H1 (cell line): Measurements from ENCODE around the gene CHD2. TPM values are rescaled to one million over a fixed set of nuclear protein-coding genes. Genes with fewer than 3 reads are reported as not detected.

Experiments used
- CTCF ChIA-PET: fragments of 300-600 bp; sonication (Branson Sonifier 250); formaldehyde crosslinking; loops from one replicate; lab custom pipeline; 2021; ENCODE audit not compliant: partially characterized antibody; lab: Charles Lee
- POLR2A ChIA-PET: fragments of 300-600 bp; sonication (Branson Sonifier 250); formaldehyde crosslinking; loops from one replicate; lab custom pipeline; 2021; ENCODE audit warnings: inconsistent platforms; ENCODE audit not compliant: partially characterized antibody; lab: Charles Lee
- DNase-seq, 2 experiments: peaks; one replicate each; pipeline versions ENCODE4 v3.0.0 to v3.0.0-alpha.2; 2010 to 2022; ENCODE audit warnings: low spot score in 2 of 2, low read depth in 1 of 2, mixed read lengths in 1 of 2
- FAIRE-seq: peaks from 2 replicates; lab custom pipeline; 2011; peaks lifted over from hg19 to GRCh38; lab: Jason Lieb, UNC
- H2AFZ ChIP-seq: 2 replicates; pipeline ENCODE4 v1.8.1; 2012; ENCODE audit warnings: low read length, inconsistent platforms
- H2AK5ac ChIP-seq: 2 replicates; pipeline ENCODE4 v1.6.1; 2013; ENCODE audit warnings: low read depth, low read length
- H2BK120ac ChIP-seq: replicated peaks from 2 replicates; pipeline ENCODE3; 2013; ENCODE audit warnings: low read depth, low read length, inconsistent platforms
- H2BK12ac ChIP-seq: 2 replicates; pipeline ENCODE4 v1.6.1; 2013; ENCODE audit warnings: low read depth, low read length
- H2BK15ac ChIP-seq: 2 replicates; pipeline ENCODE4 v1.6.1; 2013; ENCODE audit warnings: low read length
- H2BK20ac ChIP-seq: 2 replicates; pipeline ENCODE4 v1.6.1; 2013; ENCODE audit warnings: low read length
- H2BK5ac ChIP-seq: 2 replicates; pipeline ENCODE4 v1.6.1; 2013; ENCODE audit warnings: low read depth, low read length
- H3K14ac ChIP-seq: 2 replicates; pipeline ENCODE4 v1.6.1; 2013; ENCODE audit warnings: inconsistent platforms; ENCODE audit not compliant: insufficient read length
- H3K18ac ChIP-seq: 2 replicates; pipeline ENCODE4 v1.6.1; 2013; ENCODE audit warnings: low read length; ENCODE audit errors: extremely low read depth
- H3K23ac ChIP-seq: 2 replicates; pipeline ENCODE4 v1.6.1; 2013; ENCODE audit warnings: inconsistent platforms; ENCODE audit not compliant: insufficient read length
- H3K23me2 ChIP-seq: 2 replicates; pipeline ENCODE4 v1.6.1; 2013; ENCODE audit warnings: low read depth, low read length
- H3K27ac ChIP-seq: 2 replicates; pipeline ENCODE4 v1.6.1; 2011; ENCODE audit warnings: low read depth, low read length, inconsistent platforms
- H3K27me3 ChIP-seq, 4 experiments: replicated peaks in 1 of 4; 1 replicate in 1 of 4; 2 replicates in 3 of 4; pipeline versions ENCODE4 v1.6.1 to v1.8.1; 2011 to 2013; ENCODE audit warnings: low read length in 3 of 4, mild to moderate bottlenecking in 3 of 4, inconsistent platforms in 2 of 4, mixed read lengths in 2 of 4, moderate library complexity in 1 of 4; ENCODE audit not compliant: control insufficient read depth in 3 of 4, insufficient read depth in 3 of 4; ENCODE audit errors: extremely low read depth in 1 of 4
- H3K36me3 ChIP-seq, 4 experiments: 2 replicates each; pipeline versions ENCODE4 v1.6.1 to v1.8.1; 2011 to 2013; ENCODE audit warnings: mild to moderate bottlenecking in 4 of 4, low read length in 3 of 4, moderate library complexity in 2 of 4, control low read depth in 1 of 4, inconsistent platforms in 1 of 4; ENCODE audit not compliant: insufficient read depth in 4 of 4, control insufficient read depth in 2 of 4
- H3K4ac ChIP-seq: replicated peaks from 2 replicates; pipeline ENCODE3; 2013; ENCODE audit warnings: low read length, low read depth, mixed read lengths, inconsistent platforms; ENCODE audit not compliant: insufficient read length
- H3K4me1 ChIP-seq, 4 experiments: replicated peaks in 1 of 4; 1 replicate in 1 of 4; 2 replicates in 3 of 4; pipeline versions ENCODE4 v1.6.1 to v1.8.1; 2011 to 2013; ENCODE audit warnings: low read length in 3 of 4, inconsistent platforms in 2 of 4, mixed read lengths in 1 of 4; ENCODE audit not compliant: insufficient read depth in 4 of 4, control insufficient read depth in 3 of 4
- H3K4me2 ChIP-seq, 2 experiments: 2 replicates each; pipeline versions ENCODE4 v1.6.1 to v1.8.1; 2011 to 2013; ENCODE audit warnings: low read depth in 2 of 2, low read length in 2 of 2, control low read depth in 1 of 2, inconsistent platforms in 1 of 2, mild to moderate bottlenecking in 1 of 2; ENCODE audit not compliant: insufficient read depth in 1 of 2
- H3K4me3 ChIP-seq, 4 experiments: fragments of 200-600, 300-600 bp in 1 of 4; sonication (generic), shearing (Covaris generic), sonication (Bioruptor Twin) in 1 of 4; 2 replicates each; pipeline versions ENCODE4 v1.5.1 to v1.8.1; 2011 to 2016; ENCODE audit warnings: low read length in 4 of 4, low read depth in 3 of 4, control low read depth in 2 of 4, inconsistent platforms in 2 of 4, mild to moderate bottlenecking in 2 of 4, mixed read lengths in 1 of 4, moderate library complexity in 1 of 4; ENCODE audit not compliant: insufficient read depth in 2 of 4; ENCODE audit errors: extremely low read depth in 1 of 4
- H3K56ac ChIP-seq: replicated peaks from 2 replicates; pipeline ENCODE3; 2013; ENCODE audit warnings: low read depth, mild to moderate bottlenecking, mixed read lengths, low read length, inconsistent platforms; ENCODE audit not compliant: insufficient read length
- H3K79me1 ChIP-seq: 2 replicates; pipeline ENCODE4 v1.6.1; 2013; ENCODE audit warnings: low read depth, low read length, control low read depth
- H3K79me2 ChIP-seq, 2 experiments: 2 replicates each; pipeline versions ENCODE4 v1.6.1 to v1.8.1; 2012 to 2013; ENCODE audit warnings: low read length in 2 of 2, mild to moderate bottlenecking in 2 of 2, inconsistent platforms in 1 of 2; ENCODE audit not compliant: insufficient read depth in 2 of 2, control insufficient read depth in 1 of 2
- H3K9ac ChIP-seq, 4 experiments: replicated peaks in 1 of 4; 1 replicate in 1 of 4; 2 replicates in 3 of 4; pipeline versions ENCODE4 v1.6.1 to v1.8.1; 2011 to 2013; ENCODE audit warnings: low read depth in 3 of 4, low read length in 3 of 4, control low read depth in 2 of 4, mild to moderate bottlenecking in 2 of 4, moderate library complexity in 2 of 4, inconsistent platforms in 1 of 4; ENCODE audit errors: extremely low read depth in 1 of 4
- H3K9me3 ChIP-seq, 2 experiments: 2 replicates each; pipeline versions ENCODE4 v1.6.1 to v1.8.1; 2012 to 2013; ENCODE audit warnings: mild to moderate bottlenecking in 2 of 2, moderate library complexity in 2 of 2, control low read depth in 1 of 2, inconsistent platforms in 1 of 2, low read depth in 1 of 2, low read length in 1 of 2, mixed read lengths in 1 of 2; ENCODE audit not compliant: insufficient read depth in 2 of 2
- H4K20me1 ChIP-seq, 2 experiments: replicated peaks in 1 of 2; 2 replicates each; pipeline versions ENCODE3 to v1.8.1; 2011 to 2013; ENCODE audit warnings: inconsistent platforms in 2 of 2, low read length in 2 of 2, mild to moderate bottlenecking in 1 of 2; ENCODE audit not compliant: insufficient read depth in 2 of 2, control insufficient read depth in 1 of 2
- H4K5ac ChIP-seq: 2 replicates; pipeline ENCODE4 v1.6.1; 2013; ENCODE audit warnings: low read length, low read depth, mixed read lengths, inconsistent platforms; ENCODE audit not compliant: insufficient read length
- H4K8ac ChIP-seq: 2 replicates; pipeline ENCODE4 v1.8.0; 2013; ENCODE audit warnings: mild to moderate bottlenecking, moderate library complexity, low read length, inconsistent platforms; ENCODE audit not compliant: insufficient read depth; ENCODE audit errors: extremely low read depth
- H4K91ac ChIP-seq: replicated peaks from 2 replicates; pipeline ENCODE3; 2013; ENCODE audit warnings: low read length, mixed read lengths, inconsistent platforms; ENCODE audit not compliant: insufficient read length
- MAX ChIP-seq: IDR thresholded peaks from 2 replicates; pipeline ENCODE4 v1.6.1; 2012; ENCODE audit warnings: inconsistent platforms
- TAF1 ChIP-seq: IDR thresholded peaks from 2 replicates; pipeline ENCODE4 v1.6.1; 2011; ENCODE audit warnings: mild to moderate bottlenecking, low read depth, low read length
- WGBS, 2 experiments: shearing (Covaris generic) in 1 of 2; methylation state at CpG; one replicate each; pipeline versions ENCODE4 v1.1.6 to v1.1.7; 2013 to 2015; ENCODE audit warnings: low lambda C conversion rate in 2 of 2, mixed read lengths in 2 of 2, inconsistent platforms in 1 of 2, low coverage in 1 of 2, missing lambda C conversion rate in 1 of 2; ENCODE audit not compliant: insufficient replicate concordance in 2 of 2, insufficient coverage in 1 of 2, insufficient read length in 1 of 2; ENCODE audit errors: extremely low coverage in 1 of 2, missing lambda C conversion rate in 1 of 2; 5-methylcytosine and 5-hydroxymethylcytosine counted together
- polyA plus RNA-seq, 7 experiments: library from polyadenylated mRNA; depleted of rRNA in 3 of 7; stranded (reverse) in 5 of 7; unstranded in 2 of 7; fragments of >200 nt in 5 of 7; fragments of 200-250 nt in 2 of 7; gene quantifications; 1 replicate in 5 of 7; 2 replicates in 1 of 7; 4 replicates in 1 of 7; pipeline versions ENCODE4 v1.2.1 to v1.2.3, GENCODE V29; 2011 to 2013; ENCODE audit warnings: missing spikeins in 2 of 7, mixed read lengths in 2 of 7
- total RNA-seq: library from RNA; stranded (reverse); fragmentation: NEBNext Ultra II Directional; extraction: Animal tissue kit (Norgen Biotek cat#: 25700); gene quantifications from 2 replicates; pipeline ENCODE4 v1.2.1, GENCODE V29; 2021

The CHD2 gene
- total and polyA plus RNA-seq, 2 of the 8 experiments (the other 6 are each of a cell fraction or from before 2014, with no cell fraction given), result 28.8 to 70.0 TPM

GRCh38 chr15:92953566-92953965, 53.4 kb downstream of the CHD2 start:
- no peak overlapping the region for H3K4ac ChIP-seq
- peak overlapping the region in 1 of 4 experiments; percentile 49; a peak in 1 of 7 replicates for H3K9ac ChIP-seq
- H2AK5ac ChIP-seq, result no peak overlapping the region
- H3K4me1 ChIP-seq, result peaks cover 0 to 2% (median 0%) of the 10 kb centered on the region in 4 experiments; a peak in 2 of 7 replicates
- H3K18ac ChIP-seq, result no peak overlapping the region
- DNase-seq (no peak), FAIRE-seq (no peak)
- no peak overlapping the region for H3K14ac ChIP-seq
- H4K91ac ChIP-seq, result no peak overlapping the region
- H3K79me1 ChIP-seq, result no peaks in the 10 kb centered on the region; the same call in 1 of the 2 replicates
- no peaks in the 10 kb centered on the region for H3K23me2 ChIP-seq
- H3K9me3 ChIP-seq, result no peaks in the 10 kb centered on the region
- ChIA-PET POLR2A (interaction anchor here (0.9 to 1.7 kb wide), 3 partner anchors 9 to 17 kb away, joined by 3 to 5 read pairs (median 3); no protein-coding TSS in a partner anchor), CTCF (interaction anchor here (0.6 to 2.6 kb wide), 19 partner anchors 8 to 202 kb away, joined by 3 to 10 read pairs (median 3); no protein-coding TSS in a partner anchor)
- H3K36me3 ChIP-seq, result peaks cover 27 to 99% (median 53%) of the 10 kb centered on the region in 4 experiments
- H3K27ac ChIP-seq, result no peak overlapping the region
- H2BK120ac ChIP-seq, result no peak overlapping the region
- no peak overlapping the region for H3K56ac ChIP-seq
- H4K5ac ChIP-seq, result no peak overlapping the region
- H4K8ac ChIP-seq, result no peak overlapping the region
- peaks cover 0 to 23% of the 10 kb centered on the region in 2 experiments; a peak in 2 of 4 replicates for H3K79me2 ChIP-seq
- no peak overlapping the region for H3K4me3 ChIP-seq
- 94% methylated on average over 2 of the region's 2 CpGs; no CpG with 5 or more reads in 1 of the 2 experiments for WGBS, 2 experiments
- no peak overlapping the region for H2BK5ac ChIP-seq
- H3K4me2 ChIP-seq, result no peak overlapping the region
- no peak overlapping the region for H2AFZ ChIP-seq
- H2BK15ac ChIP-seq, result no peak overlapping the region
- H3K23ac ChIP-seq, result no peak overlapping the region
- peaks cover 0 to 2% of the 10 kb centered on the region in 2 experiments for H4K20me1 ChIP-seq
- H2BK20ac ChIP-seq, result no peak overlapping the region
- H2BK12ac ChIP-seq, result no peak overlapping the region
- H3K27me3 ChIP-seq, result no peaks in the 10 kb centered on the region
- no peak for TF ChIP-seq MAX
- TF ChIP-seq TAF1, result no peak
